RKO (cell line): Measurements from ENCODE around the gene NCAM1.
"Not testable (repeated sequence)": the region's sequence is repeated elsewhere in the genome, so short reads cannot be mapped to it uniquely, and the experiment has no call there.

Experiments used
- DNase-seq: peaks from one replicate; pipeline ENCODE4 v3.0.0-alpha.2; 2016; ENCODE audit warnings: low spot score

The NCAM1 gene

DNA sequence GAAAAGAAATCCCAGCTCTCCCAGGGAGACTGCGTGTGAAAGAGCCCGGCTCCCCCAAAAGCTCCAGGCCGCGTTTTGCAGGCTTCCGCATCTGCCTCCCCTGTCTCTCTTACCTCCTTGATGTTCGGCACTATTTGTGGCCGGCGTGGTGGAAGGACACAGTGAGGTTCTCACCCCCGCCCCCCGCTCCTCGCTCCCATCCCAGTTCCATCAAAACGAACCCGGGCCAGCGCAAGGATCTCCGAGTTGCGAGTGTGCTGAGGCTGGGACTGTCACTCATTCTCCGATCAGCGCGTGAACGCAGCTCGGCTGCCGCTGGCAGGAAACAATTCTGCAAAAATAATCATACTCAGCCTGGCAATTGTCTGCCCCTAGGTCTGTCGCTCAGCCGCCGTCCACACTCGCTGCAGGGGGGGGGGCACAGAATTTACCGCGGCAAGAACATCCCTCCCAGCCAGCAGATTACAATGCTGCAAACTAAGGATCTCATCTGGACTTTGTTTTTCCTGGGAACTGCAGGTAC lies at the start of gene NCAM1:
Gene NCAM1 (plus strand): TSS at position 275 of the 523 bp plus-strand sequence.
- DNase-seq: no peak

DNA sequence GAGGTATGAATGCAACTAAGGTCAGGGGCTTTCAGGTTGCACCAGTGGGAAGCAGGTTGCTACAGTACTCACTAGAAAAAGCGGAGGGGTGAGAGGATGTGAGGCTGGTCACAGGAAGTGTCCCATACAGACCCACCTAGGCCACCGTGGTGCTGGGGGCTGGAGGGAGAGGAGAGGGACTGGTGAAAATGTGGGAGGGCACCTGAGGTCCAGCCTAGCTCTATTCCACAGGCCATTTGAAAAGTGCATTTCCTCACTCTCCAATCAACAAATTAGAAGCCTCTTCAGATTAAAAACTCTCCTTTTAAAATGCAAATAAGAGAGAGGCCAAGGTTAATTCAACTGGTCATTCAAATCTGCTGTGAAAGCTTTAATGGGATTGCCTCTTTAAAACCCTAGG lies 38.6 kb upstream of the NCAM1 start:
- DNase-seq: no peak

DNA sequence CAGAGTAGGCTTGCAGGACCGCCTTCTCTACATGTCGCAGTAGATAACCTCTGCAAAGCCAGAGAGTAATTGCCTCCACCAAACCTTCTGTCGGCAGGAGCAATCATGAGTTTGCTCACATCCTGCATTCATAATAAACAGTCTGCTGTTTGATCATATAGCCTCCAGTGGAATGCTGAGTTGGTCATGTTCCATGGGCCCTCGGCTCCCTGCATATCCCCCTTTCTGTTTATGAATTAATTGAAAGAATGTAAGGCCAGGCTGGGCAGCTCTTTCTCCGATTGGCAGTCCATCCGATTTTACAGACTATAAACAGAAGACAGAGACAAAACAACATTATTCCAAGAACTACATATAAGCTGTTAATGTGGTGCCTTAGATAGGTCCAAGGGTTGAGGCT lies 36.4 kb upstream of the NCAM1 start:
- DNase-seq: not testable (repeated sequence)

- DNase-seq: no peak
Observed at GRCh38 chr11:112925516-112926310, 35.5 kb upstream of the NCAM1 start.

GRCh38 chr11:112928136-112928535 lies 33.1 kb upstream of the NCAM1 start:
- no peak for DNase-seq

DNA sequence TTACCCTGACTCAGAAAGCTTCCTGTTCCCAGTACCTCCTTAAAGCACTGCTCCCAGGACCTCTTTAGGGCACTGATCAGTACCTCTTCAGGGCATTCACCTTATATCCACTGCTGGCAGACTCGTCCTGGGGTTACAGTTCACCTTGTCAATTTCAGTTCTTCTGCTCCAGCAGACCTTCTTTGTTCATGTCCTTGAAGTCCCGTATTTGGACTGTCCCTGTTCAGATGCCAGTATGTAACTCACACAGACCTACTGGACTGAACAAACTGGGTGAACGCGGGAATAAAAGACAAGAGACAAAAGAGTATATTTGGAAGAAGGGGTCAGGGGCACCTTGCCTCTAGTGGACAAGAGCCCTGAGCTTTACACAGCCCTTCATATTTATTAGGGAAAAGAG lies 31.8 kb upstream of the NCAM1 start:
- DNase-seq: no peak

- DNase-seq: no peak
Observed at GRCh38 chr11:112931703-112932102, 29.5 kb upstream of the NCAM1 start.

GRCh38 chr11:112932593-112932992 lies 28.6 kb upstream of the NCAM1 start:
- no peak for DNase-seq

- DNase-seq: no peak
Observed at GRCh38 chr11:112933970-112934369, 27.2 kb upstream of the NCAM1 start.

DNA sequence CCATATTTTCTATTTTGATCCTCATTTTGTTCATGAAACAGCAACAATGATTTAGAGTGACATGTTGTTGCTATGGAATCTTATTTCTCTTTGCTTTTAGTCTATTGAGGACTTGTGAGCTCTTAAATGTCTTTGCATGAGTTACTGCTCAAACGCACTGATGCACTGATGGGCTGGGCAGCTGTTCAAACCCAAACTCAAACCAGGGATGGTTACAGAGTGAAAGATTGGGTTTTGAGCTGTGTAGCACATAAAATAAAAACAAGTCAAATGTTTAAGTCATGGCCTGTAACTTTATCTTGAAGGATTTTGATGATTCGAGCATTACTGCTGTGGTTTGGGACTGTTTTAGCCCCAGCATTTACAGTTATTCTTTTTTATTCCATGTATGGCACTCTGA lies 20.1 kb upstream of the NCAM1 start:
- DNase-seq: no peak

DNA sequence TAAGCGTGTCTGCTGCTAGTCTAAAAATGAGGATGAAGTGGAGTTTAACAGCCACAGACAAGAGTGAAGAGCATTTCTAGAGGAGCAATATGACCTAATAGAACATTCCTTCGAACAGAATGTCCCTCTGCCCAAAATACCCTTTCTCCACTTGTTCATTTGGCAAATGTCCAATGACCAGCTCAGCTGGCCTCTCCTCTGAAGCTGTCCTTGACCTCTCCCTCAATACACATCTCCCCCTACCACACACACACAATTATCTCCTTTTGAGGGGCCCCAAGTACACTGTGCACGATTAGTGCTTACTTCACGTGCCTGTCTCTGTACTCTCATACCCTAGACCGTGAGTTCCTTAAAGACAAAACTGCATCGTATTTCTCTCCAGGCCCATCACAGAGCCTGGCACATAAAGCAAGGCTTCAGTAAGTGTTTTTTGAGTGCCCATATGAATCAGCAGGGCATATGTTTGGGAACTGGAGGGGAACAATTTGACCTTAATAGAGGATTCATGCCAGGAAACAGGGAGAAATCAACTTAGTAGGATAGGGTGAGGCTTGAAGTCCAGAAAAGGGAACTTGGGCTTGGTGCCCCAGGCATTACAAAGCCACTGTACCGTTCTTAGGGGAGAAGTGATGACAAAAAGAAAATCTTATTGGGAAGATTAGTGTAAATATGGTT lies 18.1 kb upstream of the NCAM1 start:
- DNase-seq: no peak

- no peak for DNase-seq
Observed at GRCh38 chr11:112946866-112947265, 14.4 kb upstream of the NCAM1 start.

- no peak for DNase-seq
Observed at GRCh38 chr11:112949781-112950575, 11.2 kb upstream of the NCAM1 start.

- DNase-seq: peak; percentile 29
Observed at GRCh38 chr11:112958670-112959069, 2.5 kb upstream of the NCAM1 start.

DNA sequence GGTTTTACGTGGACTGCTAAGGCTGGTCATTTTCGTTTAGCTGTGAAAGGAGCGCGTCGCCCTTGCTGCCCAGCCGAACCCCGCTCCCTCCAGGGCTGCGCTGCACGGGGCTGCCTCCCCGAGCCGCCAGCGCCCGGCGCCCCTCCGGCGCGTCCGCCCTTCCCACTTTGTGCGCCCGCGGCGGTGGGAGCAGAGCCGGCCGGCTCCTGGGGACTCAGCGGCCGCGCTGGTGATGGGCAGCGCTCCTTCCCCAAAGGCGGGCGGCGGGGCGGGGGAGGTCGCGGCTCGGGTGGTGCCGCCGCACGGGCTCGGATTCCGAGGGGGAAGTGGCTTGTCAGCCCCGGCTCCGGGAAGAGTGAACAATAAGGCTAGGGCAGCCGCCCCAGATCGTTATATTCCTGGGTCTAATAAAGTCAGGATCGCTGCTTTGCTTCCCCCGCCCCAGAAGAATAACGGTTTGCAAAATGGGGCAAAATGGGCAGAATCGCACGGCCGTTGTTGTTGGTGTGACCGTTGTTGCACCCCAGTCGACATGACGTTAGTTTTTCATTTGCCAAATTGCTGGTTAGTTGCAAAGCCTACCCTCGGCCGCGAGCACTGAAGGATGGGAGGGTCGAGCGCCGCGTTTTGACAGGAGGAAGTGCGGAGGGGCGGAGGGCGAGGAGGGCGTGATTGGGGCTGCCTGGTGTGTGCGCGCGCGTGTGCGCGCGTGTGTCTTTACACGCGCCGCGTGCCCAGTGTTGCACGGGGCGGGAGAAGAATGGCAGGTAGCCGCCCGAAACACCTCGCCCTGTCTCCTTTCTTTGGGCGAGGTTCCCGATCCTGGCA lies 745 bp downstream of the NCAM1 start:
- DNase-seq: no peak

DNA sequence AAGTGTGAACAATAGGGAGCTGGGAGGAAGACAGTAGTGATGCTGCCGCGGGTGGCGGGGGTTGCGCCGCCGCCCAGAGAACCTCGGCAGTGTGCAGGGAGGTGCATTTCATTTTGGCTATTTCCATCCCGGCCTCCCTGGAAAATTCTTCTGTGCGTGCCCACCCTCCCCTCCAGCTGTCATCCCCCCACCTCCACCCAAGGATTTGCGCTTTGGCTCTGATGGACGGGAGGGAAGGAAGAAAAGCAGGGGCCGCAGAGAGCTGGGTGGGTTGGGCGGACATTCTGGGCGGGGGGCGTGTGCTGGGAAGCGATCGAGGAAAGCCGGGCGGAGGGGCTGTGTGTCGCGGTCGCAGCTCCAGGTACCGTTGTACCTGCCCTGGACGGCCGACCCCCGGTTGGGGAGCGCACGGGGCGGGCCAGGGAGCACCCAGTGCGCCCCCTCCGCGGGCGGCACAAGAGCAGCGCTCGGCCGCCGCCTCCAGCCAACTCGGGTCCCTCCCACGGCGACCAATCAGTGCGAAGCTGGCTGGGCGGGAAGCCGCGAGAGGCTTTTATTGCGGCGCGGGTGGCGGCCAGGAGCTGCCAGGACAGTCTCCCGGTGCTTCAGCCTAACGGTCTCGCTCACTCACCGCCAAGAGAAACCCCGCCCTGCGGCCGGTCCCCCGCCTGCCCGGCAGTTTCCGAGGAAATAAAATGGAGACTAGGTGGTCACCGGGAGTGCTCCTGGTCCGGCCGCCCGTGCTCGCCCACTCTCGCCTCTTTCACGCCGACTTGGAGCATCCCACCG lies 1.6 kb downstream of the NCAM1 start:
- no peak for DNase-seq

DNA sequence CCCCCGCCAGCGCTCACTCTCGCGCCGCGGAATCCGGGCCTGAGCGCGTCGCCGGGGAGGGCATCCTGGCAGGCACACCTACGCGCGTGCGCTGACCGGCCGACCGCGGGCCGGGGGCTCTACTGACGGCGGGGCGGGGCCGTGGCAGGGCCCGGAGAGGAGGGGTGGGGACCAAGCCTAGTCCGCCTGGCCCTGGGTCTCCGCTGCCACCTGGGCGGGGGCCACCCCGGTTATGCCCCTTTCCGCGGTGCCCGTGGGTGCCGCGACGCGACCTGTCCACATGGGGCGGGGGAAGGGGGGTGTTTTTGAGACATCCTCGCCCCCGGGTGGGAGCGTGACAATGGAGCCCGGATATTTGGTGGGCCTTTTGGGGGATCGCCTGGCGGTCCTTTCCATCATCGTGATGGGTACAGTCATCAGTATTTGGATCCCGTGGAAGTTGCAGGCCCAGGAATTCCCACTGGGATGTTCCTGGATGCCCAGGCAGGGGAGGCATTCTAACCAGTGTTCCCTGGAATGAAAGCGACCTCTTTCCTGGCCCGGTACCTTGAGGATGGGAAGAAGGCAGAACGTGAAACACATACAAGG lies 2.2 kb downstream of the NCAM1 start:
- DNase-seq: no peak

GRCh38 chr11:112965656-112966055 lies 4.4 kb downstream of the NCAM1 start:
- DNase-seq: no peak

DNA sequence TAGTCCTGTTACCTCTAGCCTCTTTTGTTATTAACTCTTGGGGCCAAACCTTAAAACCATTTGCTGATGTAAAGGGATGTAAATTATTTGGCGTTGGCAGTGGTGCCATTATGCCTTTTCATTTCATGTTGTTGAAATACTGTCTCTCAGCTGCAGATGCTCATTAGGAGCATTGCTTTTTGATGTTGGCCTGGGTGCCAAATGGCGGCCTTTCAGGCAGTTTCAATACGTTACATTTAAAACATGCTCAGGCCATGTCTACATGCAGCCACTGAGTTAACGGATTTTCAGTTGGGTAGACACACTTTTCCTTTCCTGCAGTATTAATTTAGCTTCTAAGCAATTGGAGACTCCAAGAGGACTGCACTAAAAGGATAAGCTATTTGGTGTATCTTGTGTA lies 5.3 kb downstream of the NCAM1 start:
- DNase-seq: no peak

DNA sequence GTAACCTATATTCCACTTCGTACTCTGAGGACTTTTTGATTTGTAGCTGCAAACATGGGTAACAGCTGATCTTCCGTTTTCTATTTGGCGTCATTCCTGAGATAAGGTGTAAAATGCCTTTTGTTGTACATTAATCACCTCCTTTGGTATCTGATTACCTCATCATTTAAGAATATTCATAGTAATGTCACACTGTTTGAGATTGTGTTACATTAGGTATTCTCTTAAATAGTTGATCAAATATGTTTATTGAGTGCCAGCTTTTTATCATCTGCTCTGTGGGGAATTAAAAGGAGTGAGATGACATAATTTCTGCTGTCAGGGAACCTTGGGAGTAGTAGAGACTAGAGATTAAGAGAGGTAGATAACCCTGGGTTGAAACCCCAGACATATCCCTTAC lies 5.9 kb downstream of the NCAM1 start:
- DNase-seq: no peak
